GM12878 (cell line): ENCODE measurements around the gene VMO1. TPM values are rescaled to one million over a fixed set of nuclear protein-coding genes. Genes with fewer than 3 reads are reported as not detected.

Experiments used
- ATAC-seq: fragments of 200-7000 bp; cut with Tn5 transposase; 3 replicates; pipeline ENCODE4 v1.9.1; 2020; ENCODE audit warnings: mild to moderate bottlenecking, moderate library complexity
- BruUV-seq: library from RNA; stranded (reverse); fragments of 400-500 nt; replicated peaks from 2 replicates; lab custom pipeline; 2021; lab: Mats Ljungman, UMichigan
- CTCF ChIA-PET: fragments of 300-600 bp; sonication (Branson Sonifier 250); formaldehyde crosslinking; extraction: SDS; loops from one replicate; lab custom pipeline; 2021; ENCODE audit warnings: inconsistent platforms; lab: Yijun Ruan, JAX
- POLR2A ChIA-PET: fragments of 350-600 bp; formaldehyde crosslinking; extraction: SDS; loops from one replicate; lab custom pipeline; 2021; ENCODE audit warnings: inconsistent platforms; lab: Charles Lee
- RAD21 ChIA-PET: fragments of 300-600 bp; sonication (Branson Sonifier 250); formaldehyde crosslinking; loops from one replicate; lab custom pipeline; 2023; ENCODE audit warnings: antibody characterized with exemption; ENCODE audit not compliant: unreplicated experiment; lab: Charles Lee
- SMC1A ChIA-PET: fragments of 300-600 bp; sonication (Branson Sonifier 250); formaldehyde crosslinking; loops from one replicate; lab custom pipeline; 2023; ENCODE audit not compliant: unreplicated experiment, uncharacterized antibody; lab: Charles Lee
- DNase-seq: peaks from one replicate; pipeline ENCODE4 v3.0.0-alpha.2; 2011; ENCODE audit warnings: low read depth, low spot score
- FAIRE-seq: peaks from 3 replicates; lab custom pipeline; 2011; peaks lifted over from hg19 to GRCh38; lab: Jason Lieb, UNC
- H2AFZ ChIP-seq: 2 replicates; pipeline ENCODE4 v1.6.0; 2011; ENCODE audit warnings: low read depth, low read length, control low read depth; ENCODE audit not compliant: control insufficient read depth
- H3K27ac ChIP-seq: 2 replicates; pipeline ENCODE4 v1.5.1; 2011; ENCODE audit warnings: control low read depth; ENCODE audit not compliant: control insufficient read depth, insufficient read depth
- H3K27me3 ChIP-seq, 2 experiments: replicated peaks in 1 of 2; 2 replicates each; pipeline versions ENCODE4 v1.6.0 to v1.6.1; 2011; ENCODE audit warnings: low read length in 1 of 2; ENCODE audit not compliant: control insufficient read depth in 2 of 2, insufficient read depth in 2 of 2
- H3K36me3 ChIP-seq, 2 experiments: 2 replicates each; pipeline ENCODE4 v1.5.1; 2011; ENCODE audit warnings: low read length in 1 of 2; ENCODE audit not compliant: control insufficient read depth in 2 of 2, insufficient read depth in 2 of 2
- H3K4me1 ChIP-seq: 2 replicates; pipeline ENCODE4 v1.6.1; 2011; ENCODE audit warnings: mild to moderate bottlenecking, low read length, moderate library complexity, mixed read lengths; ENCODE audit not compliant: control insufficient read depth, insufficient read depth
- H3K4me2 ChIP-seq: 2 replicates; pipeline ENCODE4 v1.6.0; 2011; ENCODE audit warnings: control low read depth; ENCODE audit not compliant: control insufficient read depth, insufficient read depth
- H3K4me3 ChIP-seq: fragments of 200-600 bp; sonication (generic); 2 replicates; pipeline ENCODE4 v1.5.1; 2016
- H3K79me2 ChIP-seq: 2 replicates; pipeline ENCODE4 v1.6.0; 2011; ENCODE audit warnings: low read length; ENCODE audit not compliant: control insufficient read depth, insufficient read depth
- H3K9ac ChIP-seq: 2 replicates; pipeline ENCODE4 v1.8.0; 2011; ENCODE audit warnings: low read length, control low read depth, mixed read lengths; ENCODE audit not compliant: control insufficient read depth, insufficient read depth
- H3K9me3 ChIP-seq: replicated peaks from 3 replicates; pipeline ENCODE4 v1.5.1; 2011; ENCODE audit warnings: mild to moderate bottlenecking, low read length; ENCODE audit not compliant: control insufficient read depth, insufficient read depth
- H4K20me1 ChIP-seq: 2 replicates; pipeline ENCODE4 v1.6.0; 2011; ENCODE audit not compliant: control insufficient read depth, insufficient read depth
- BRCA1 ChIP-seq: IDR thresholded peaks from 2 replicates; pipeline ENCODE4 v1.6.1; 2011; ENCODE audit warnings: low read depth, low read length, improper control_type of control experiment
- CHD4 ChIP-seq: fragments of 200-600 bp; sonication (generic); IDR thresholded peaks from 2 replicates; pipeline ENCODE4 v1.6.1; 2016; ENCODE audit warnings: mild to moderate bottlenecking
- MTA3 ChIP-seq: IDR thresholded peaks from 2 replicates; pipeline ENCODE4 v1.6.1; 2012; ENCODE audit warnings: low read length, inconsistent platforms, borderline replicate concordance
- MYB ChIP-seq: fragments of 150-350 bp; IDR thresholded peaks from 2 replicates; pipeline ENCODE4 v1.6.1; 2014; ENCODE audit warnings: mild to moderate bottlenecking, low read depth, low read length, borderline replicate concordance
- NBN ChIP-seq: fragments of 450-650 bp; IDR thresholded peaks from 2 replicates; pipeline ENCODE4 v1.6.1; 2016
- POLR2AphosphoS2 ChIP-seq: IDR thresholded peaks from 2 replicates; pipeline ENCODE4 v1.6.1; 2011; ENCODE audit warnings: low read depth, mild to moderate bottlenecking, low read length, improper control_type of control experiment, moderate library complexity
- RCOR1 ChIP-seq: conservative IDR thresholded peaks from 2 replicates; pipeline ENCODE4 v1.6.1; 2012; ENCODE audit warnings: low read depth, low read length, improper control_type of control experiment
- SMAD5 ChIP-seq: IDR thresholded peaks from 2 replicates; pipeline ENCODE4 v1.6.1; 2016; ENCODE audit warnings: antibody characterized with exemption, low read depth
- SP1 ChIP-seq: IDR thresholded peaks from one replicate; pipeline ENCODE4 v1.6.1; 2011; ENCODE audit warnings: low read depth, low read length
- TBL1XR1 ChIP-seq: IDR thresholded peaks from 2 replicates; pipeline ENCODE4 v1.6.1; 2012; ENCODE audit warnings: low read depth, low read length, improper control_type of control experiment
- ZSCAN29 ChIP-seq: fragments of 450-650 bp; IDR thresholded peaks from 2 replicates; pipeline ENCODE4 v1.6.1; 2017; ENCODE audit warnings: mild to moderate bottlenecking, moderate library complexity
- WGBS: methylation state at CpG from one replicate; pipeline ENCODE4 v1.1.6; 2016; ENCODE audit warnings: low lambda C conversion rate; ENCODE audit not compliant: insufficient replicate concordance, insufficient coverage; ENCODE audit errors: missing lambda C conversion rate; 5-methylcytosine and 5-hydroxymethylcytosine counted together
- in situ Hi-C: fragments of 300-500 bp; cut with MboI; formaldehyde crosslinking; loops from 9 replicates; pipeline ENCODE4 v1.14.3; 2018; ENCODE audit warnings: mixed read lengths
- intact Hi-C: fragments of 100-400 bp; cut with micrococcal nuclease; formaldehyde crosslinking; loops from one replicate; pipeline ENCODE4 v1.14.2; 2022; ENCODE audit not compliant: unreplicated experiment
- polyA plus RNA-seq, 11 experiments: library from polyadenylated mRNA; depleted of rRNA in 4 of 11; unstranded in 6 of 11; stranded (reverse) in 5 of 11; fragments of >200 nt; fragmentation: Nextera tagmentation in 4 of 11; fragmentation: Illumina TruSeq in 1 of 11; extraction: Ambion mirVana in 4 of 11; extraction: Trizol in 1 of 11; gene quantifications; 1 replicate in 1 of 11; 2 replicates in 10 of 11; pipeline versions ENCODE4 v1.2.1 to v1.2.3, GENCODE V29; 2011 to 2016; ENCODE audit warnings: inconsistent platforms in 2 of 11, missing spikeins in 2 of 11, low read depth in 1 of 11
- total RNA-seq, 4 experiments: library from RNA; depleted of rRNA in 3 of 4; stranded (reverse); fragments of >200 nt in 3 of 4; fragmentation: Illumina TruSeq in 1 of 4; extraction: Trizol in 1 of 4; gene quantifications; 2 replicates each; pipeline versions ENCODE4 v1.2.1 to v1.2.3, GENCODE V29; 2013 to 2021

VMO1 gene
- total and polyA plus RNA-seq, 10 of the 15 experiments (the other 5 are each of a cell fraction or from before 2014, with no cell fraction given) = 0.27 to 0.54 (median 0.31) TPM; not detected in 7

DNA sequence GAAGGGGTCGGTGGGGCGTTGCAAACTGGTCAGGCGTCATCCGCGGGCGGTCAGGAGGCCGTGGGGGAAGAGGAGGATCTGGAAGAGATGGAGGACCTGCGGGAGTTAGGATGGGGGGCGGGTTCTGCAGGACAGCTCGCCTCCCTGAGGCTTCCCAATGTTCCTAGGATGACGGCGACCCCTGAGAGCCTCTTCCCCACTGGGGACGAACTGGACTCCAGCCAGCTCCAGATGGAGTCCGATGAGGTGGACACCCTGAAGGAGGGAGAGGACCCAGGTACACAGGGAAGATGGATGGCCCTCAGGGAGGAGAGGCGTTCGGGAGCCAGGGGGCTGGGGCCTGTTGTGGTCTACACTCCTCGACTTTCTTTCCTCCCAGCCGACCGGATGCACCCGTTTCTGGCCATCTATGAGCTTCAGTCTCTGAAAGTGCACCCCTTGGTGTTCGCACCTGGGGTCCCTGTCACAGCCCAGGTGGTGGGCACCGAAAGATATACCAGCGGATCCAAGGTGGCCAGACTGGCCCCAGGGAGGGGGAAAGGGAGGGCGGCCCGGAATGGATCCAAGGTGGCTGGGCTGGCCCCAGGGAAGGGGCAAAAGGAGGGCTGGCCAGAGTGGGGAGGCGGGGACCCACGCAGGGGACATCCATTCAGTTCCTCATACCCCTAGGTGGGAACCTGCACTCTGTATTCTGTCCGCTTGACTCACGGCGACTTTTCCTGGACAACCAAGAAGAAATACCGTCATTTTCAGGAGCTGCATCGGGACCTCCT lies 21.6 kb upstream of the VMO1 start:
- in situ Hi-C loops (no loop called here), intact Hi-C loops (no loop called here)
- ChIA-PET POLR2A (interaction anchor here (0.8 to 1.8 kb wide), 3 partner anchors 10 to 18 kb away, joined by 3 to 14 read pairs (median 3); partner anchors contain the start of gene PSMB6), RAD21 (interaction anchor here (1.3 to 1.4 kb wide), 2 partner anchors 18 to 97 kb away, joined by 3 read pairs; partner anchors contain the start of gene ARRB2), SMC1A (interaction anchor here (1.2 kb wide), 1 partner anchor 18 kb away, joined by 3 read pairs; no protein-coding TSS in a partner anchor), CTCF (interaction anchor here (0.6 to 1.7 kb wide), 4 partner anchors 12 to 84 kb away, joined by 3 to 7 read pairs (median 5); partner anchors contain the start of gene PSMB6)
- TSS peak; percentile 80 for BruUV-seq
- WGBS = 37% methylated on average over 30 of the region's 32 CpGs
- peak overlapping the region; percentile 76; the same call in 1 of the 2 replicates for H3K4me3 ChIP-seq
- H3K4me1 ChIP-seq = peaks cover 4% of the 10 kb centered on the region
- no peaks in the 10 kb centered on the region for H3K9me3 ChIP-seq
- peak overlapping the region; percentile 73; the same call in 1 of the 2 replicates for H3K9ac ChIP-seq
- no peaks in the 10 kb centered on the region for H3K27me3 ChIP-seq
- no peaks in the 10 kb centered on the region for H3K36me3 ChIP-seq
- peak; percentile 3; the same call in 1 of the 3 replicates for ATAC-seq
- peak overlapping the region; percentile 86 for H3K4me2 ChIP-seq
- no peak for FAIRE-seq
- no peak overlapping the region for H3K27ac ChIP-seq
- no peak for DNase-seq
- TF ChIP-seq RCOR1 = no peak
- no peak for TF ChIP-seq SMAD5
- TF ChIP-seq ZSCAN29 = no peak
- TF ChIP-seq MTA3 = no peak
- no peak for TF ChIP-seq SP1
- no peak for TF ChIP-seq CHD4
- TF ChIP-seq POLR2AphosphoS2 = no peak
- no peak for TF ChIP-seq BRCA1
- TF ChIP-seq NBN = no peak
- TF ChIP-seq TBL1XR1 = no peak
- TF ChIP-seq MYB = no peak
- H3K79me2 ChIP-seq = no peaks in the 10 kb centered on the region
- no peaks in the 10 kb centered on the region for H4K20me1 ChIP-seq
- H2AFZ ChIP-seq = peak overlapping the region; percentile 44
